Esophagus muscularis mucosa (tissue), 4 donors: ENCODE measurements around the gene ZNF423. TPM values are rescaled to one million over a fixed set of nuclear protein-coding genes. Genes with fewer than 3 reads are reported as not detected.

Experiments used
- DNase-seq: peaks from one replicate; pipeline ENCODE4 v3.0.0-alpha.2; 2017; ENCODE audit errors: extremely low spot score
- H3K27ac ChIP-seq, 4 donors: fragments of 200-600 bp; sonication (generic); replicated peaks in 1 of 4; 1 replicate in 3 of 4; 2 replicates in 1 of 4; pipeline ENCODE4 v1.5.1; 2016 to 2019; ENCODE audit warnings: mild to moderate bottlenecking in 1 of 4
- H3K27me3 ChIP-seq, 4 donors: fragments of 200-600 bp; sonication (generic); one replicate each; pipeline versions ENCODE4 v1.5.1 to v1.6.0; 2016 to 2019
- H3K36me3 ChIP-seq, 4 donors: fragments of 200-600 bp; sonication (generic); one replicate each; pipeline ENCODE4 v1.5.1; 2016 to 2019
- H3K4me1 ChIP-seq, 4 donors: fragments of 200-600 bp; sonication (generic); one replicate each; pipeline ENCODE4 v1.5.1; 2016 to 2019
- H3K4me3 ChIP-seq, 4 donors: fragments of 200-600 bp; sonication (generic); 1 replicate in 2 of 4; 2 replicates in 2 of 4; pipeline ENCODE4 v1.5.1; 2016 to 2019; ENCODE audit warnings: mild to moderate bottlenecking in 4 of 4, moderate library complexity in 1 of 4
- H3K9me3 ChIP-seq, 4 donors: fragments of 200-600 bp; sonication (generic); 1 replicate in 3 of 4; 2 replicates in 1 of 4; pipeline ENCODE4 v1.5.1; 2016 to 2019
- CTCF ChIP-seq, 3 experiments: fragments of 200-600 bp in 2 of 3; fragments of 450-650 bp in 1 of 3; sonication (generic) in 2 of 3; IDR thresholded peaks; one replicate each; pipeline ENCODE4 v1.5.1; 2017 to 2019; ENCODE audit warnings: antibody characterized with exemption in 3 of 3, mild to moderate bottlenecking in 2 of 3, moderate library complexity in 1 of 3
- EP300 ChIP-seq: sonication (generic); formaldehyde crosslinking; IDR thresholded peaks from one replicate; pipeline ENCODE4 v1.6.1; 2017; ENCODE audit warnings: antibody characterized with exemption
- POLR2A ChIP-seq: fragments of 450-650 bp; IDR thresholded peaks from one replicate; pipeline ENCODE4 v1.6.1; 2017; ENCODE audit warnings: antibody characterized with exemption, moderate library complexity, mild to moderate bottlenecking, low read depth
- POLR2AphosphoS5 ChIP-seq, 2 donors: sonication (generic); formaldehyde crosslinking; IDR thresholded peaks; one replicate each; pipeline ENCODE4 v1.6.1; 2017; ENCODE audit warnings: antibody characterized with exemption in 2 of 2
- WGBS: methylation state at CpG from one replicate; pipeline ENCODE4 v1.1.5; 2018; 5-methylcytosine and 5-hydroxymethylcytosine counted together
- intact Hi-C: fragments of 100-400 bp; cut with DNase I; formaldehyde crosslinking; loops from one replicate; pipeline ENCODE4 v1.15.1; 2023
- total RNA-seq, 4 donors: library from RNA; depleted of rRNA; stranded (reverse); fragments of >200 nt; gene quantifications; one replicate each; pipeline versions ENCODE4 v1.1.0 to v1.2.1, GENCODE V29; 2016

ZNF423 gene
- total RNA-seq, 4 donors from 2014 or later: 8.7 to 22.5 (median 10.3) TPM

- no peak for TF ChIP-seq POLR2A
- no peak for TF ChIP-seq POLR2AphosphoS5 (IDR thresholded peaks at IDR 0.05)
- TF ChIP-seq CTCF (IDR thresholded peaks at IDR 0.05): no peak
- no peak for TF ChIP-seq EP300
- no peaks in the 10 kb centered on the region for H3K27me3 ChIP-seq
- intact Hi-C loops: no loop called here
Measured at GRCh38 chr16:49742428-49743202, 113.3 kb downstream of the ZNF423 start.

GRCh38 chr16:49740256-49740655 lies 115.7 kb downstream of the ZNF423 start:
- WGBS: 57% methylated on average over 6 of the region's 7 CpGs
- H3K4me1 ChIP-seq: peaks cover 0 to 11% (median 6%) of the 10 kb centered on the region in 4 donors
- no peaks in the 10 kb centered on the region for H3K36me3 ChIP-seq
- DNase-seq: no peak
- no peak for TF ChIP-seq CTCF (IDR thresholded peaks at IDR 0.05)
- no peak overlapping the region for H3K27ac ChIP-seq
- intact Hi-C loops: no loop called here
- no peak overlapping the region for H3K4me3 ChIP-seq
- H3K27me3 ChIP-seq: no peaks in the 10 kb centered on the region
- no peaks in the 10 kb centered on the region for H3K9me3 ChIP-seq

More at GRCh38 chr16:49742428-49743202, 113.3 kb downstream of the ZNF423 start:
- Histone ChIP-seq H3K4me1 (peaks cover 0 to 11% (median 6%) of the 10 kb centered on the region in 4 donors), H3K27ac (no peak overlapping the region), H3K36me3 (no peaks in the 10 kb centered on the region), H3K4me3 (no peak overlapping the region), H3K9me3 (no peaks in the 10 kb centered on the region)
- 84% methylated on average over 18 of the region's 19 CpGs for WGBS
- DNase-seq: no peak

GRCh38 chr16:49739381-49739780 lies 116.5 kb downstream of the ZNF423 start:
- TF ChIP-seq CTCF (IDR thresholded peaks at IDR 0.05) (no peak), EP300 (no peak), POLR2AphosphoS5 (IDR thresholded peaks at IDR 0.05) (no peak), POLR2A (no peak)
- H3K4me3 ChIP-seq: no peak overlapping the region
- H3K27me3 ChIP-seq: no peaks in the 10 kb centered on the region
- H3K36me3 ChIP-seq: no peaks in the 10 kb centered on the region
- peaks cover 0 to 11% (median 8%) of the 10 kb centered on the region in 4 donors for H3K4me1 ChIP-seq
- H3K27ac ChIP-seq: no peak overlapping the region
- intact Hi-C loops: no loop called here
- WGBS: 84% methylated on average over 9 of the region's 9 CpGs
- no peak for DNase-seq
- no peaks in the 10 kb centered on the region for H3K9me3 ChIP-seq

- no peaks in the 10 kb centered on the region for H3K36me3 ChIP-seq
- no peak for TF ChIP-seq CTCF (IDR thresholded peaks at IDR 0.05)
- TF ChIP-seq EP300: no peak
- no peak for TF ChIP-seq POLR2A
- TF ChIP-seq POLR2AphosphoS5 (IDR thresholded peaks at IDR 0.05): no peak
- H3K27ac ChIP-seq: no peak overlapping the region
- intact Hi-C loops: no loop called here
- DNase-seq: no peak
- H3K9me3 ChIP-seq: no peaks in the 10 kb centered on the region
- no peaks in the 10 kb centered on the region for H3K27me3 ChIP-seq
- WGBS: 78% methylated on average over 2 of the region's 3 CpGs
- peaks cover 0 to 16% (median 8%) of the 10 kb centered on the region in 4 donors for H3K4me1 ChIP-seq
- no peak overlapping the region for H3K4me3 ChIP-seq
Measured at GRCh38 chr16:49738832-49739231, 117.1 kb downstream of the ZNF423 start.

- Histone ChIP-seq H3K27me3 (no peaks in the 10 kb centered on the region), H3K4me1 (peaks cover 0 to 17% (median 8%) of the 10 kb centered on the region in 4 donors), H3K27ac (no peak overlapping the region), H3K36me3 (no peaks in the 10 kb centered on the region), H3K4me3 (no peak overlapping the region), H3K9me3 (no peaks in the 10 kb centered on the region)
- no peak for DNase-seq
- TF ChIP-seq EP300 (no peak), POLR2AphosphoS5 (IDR thresholded peaks at IDR 0.05) (no peak), CTCF (IDR thresholded peaks at IDR 0.05) (no peak), POLR2A (no peak)
- intact Hi-C loops: no loop called here
- 95% methylated on average over 10 of the region's 10 CpGs for WGBS
Measured at GRCh38 chr16:49738001-49738400, 117.9 kb downstream of the ZNF423 start.
